Measurements from ENCODE around the gene GNPTG.

Gene GNPTG

GRCh38 chr16:1362807-1363206, 11.1 kb downstream of the GNPTG start:
- in situ Hi-C loops (cut with HindIII; ENCODE audit: low sequenced_read_pairs): no loop called here
- no peak overlapping the region for H3K4me3 ChIP-seq (ENCODE audit: low read depth, low read length)
- no peak for TF ChIP-seq CTCF (IDR thresholded peaks at IDR 0.05; ENCODE audit: low read depth, low read length)
- DNase-seq (ENCODE audit: low read depth, low spot score): no peak

GRCh38 chr16:1363501-1364041, 11.8 kb downstream of the GNPTG start:
- no peak overlapping the region for H3K4me3 ChIP-seq (ENCODE audit: low read depth, low read length)
- in situ Hi-C loops (cut with HindIII; ENCODE audit: low sequenced_read_pairs): no loop called here
- peak; percentile 15 for DNase-seq (ENCODE audit: low read depth, low spot score)
- peak; percentile 89 for TF ChIP-seq CTCF (IDR thresholded peaks at IDR 0.05; ENCODE audit: low read depth, low read length)

- TF ChIP-seq CTCF (IDR thresholded peaks at IDR 0.05; ENCODE audit: low read depth, low read length): no peak
- H3K4me3 ChIP-seq (ENCODE audit: low read depth, low read length): no peak overlapping the region
- in situ Hi-C loops (cut with HindIII; ENCODE audit: low sequenced_read_pairs): no loop called here
- no peak for DNase-seq (ENCODE audit: low read depth, low spot score)
Measured at GRCh38 chr16:1364510-1364909, 12.8 kb downstream of the GNPTG start.

- in situ Hi-C loops (cut with HindIII; ENCODE audit: low sequenced_read_pairs): no loop called here
Measured at GRCh38 chr16:1366060-1366711, 14.5 kb downstream of the GNPTG start.

GRCh38 chr16:1366712-1367299, 15.1 kb downstream of the GNPTG start:
- no peak for TF ChIP-seq CTCF (IDR thresholded peaks at IDR 0.05; ENCODE audit: low read depth, low read length)
- DNase-seq (ENCODE audit: low read depth, low spot score): no peak
- in situ Hi-C loops (cut with HindIII; ENCODE audit: low sequenced_read_pairs): no loop called here
- H3K4me3 ChIP-seq (ENCODE audit: low read depth, low read length): no peak overlapping the region

More at GRCh38 chr16:1366060-1366711, 14.5 kb downstream of the GNPTG start:
- DNase-seq (ENCODE audit: low read depth, low spot score): no peak
- H3K4me3 ChIP-seq (ENCODE audit: low read depth, low read length): no peak overlapping the region
- TF ChIP-seq CTCF (IDR thresholded peaks at IDR 0.05; ENCODE audit: low read depth, low read length): no peak

GRCh38 chr16:1367486-1368174, 15.9 kb downstream of the GNPTG start:
- no peak for DNase-seq (ENCODE audit: low read depth, low spot score)
- H3K4me3 ChIP-seq (ENCODE audit: low read depth, low read length): no peak overlapping the region
- TF ChIP-seq CTCF (IDR thresholded peaks at IDR 0.05; ENCODE audit: low read depth, low read length): no peak
- in situ Hi-C loops (cut with HindIII; ENCODE audit: low sequenced_read_pairs): no loop called here

Measured in astrocyte of the spinal cord (primary cell).